ENCODE results near the gene ZC2HC1B.
"Not testable (repeated sequence)": the region's sequence is repeated elsewhere in the genome, so short reads cannot be mapped to it uniquely, and the experiment has no call there.

The ZC2HC1B gene

DNA sequence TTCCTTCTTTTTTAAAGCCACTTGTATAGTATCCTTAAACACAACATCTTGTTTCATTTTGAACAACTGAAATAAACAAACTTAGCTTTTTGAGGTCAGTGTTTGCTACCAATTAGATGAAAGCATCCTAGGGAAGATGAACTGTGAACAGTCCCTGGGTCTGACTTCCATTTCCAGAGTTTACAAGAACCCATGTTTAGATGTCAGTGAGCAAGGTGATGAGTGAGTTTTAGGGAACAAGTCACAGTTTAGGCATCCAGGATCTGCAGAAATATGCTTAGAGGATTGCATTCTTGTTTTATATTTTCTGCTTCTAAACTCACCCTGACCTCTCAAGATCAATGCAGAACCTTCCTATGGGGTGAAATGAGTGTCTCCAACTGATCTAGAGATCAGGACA is 3.0 kb downstream of the ZC2HC1B start:
- FAIRE-seq (no peak), DNase-seq (ENCODE audit: insufficient read length, low spot score) (no peak)

DNA sequence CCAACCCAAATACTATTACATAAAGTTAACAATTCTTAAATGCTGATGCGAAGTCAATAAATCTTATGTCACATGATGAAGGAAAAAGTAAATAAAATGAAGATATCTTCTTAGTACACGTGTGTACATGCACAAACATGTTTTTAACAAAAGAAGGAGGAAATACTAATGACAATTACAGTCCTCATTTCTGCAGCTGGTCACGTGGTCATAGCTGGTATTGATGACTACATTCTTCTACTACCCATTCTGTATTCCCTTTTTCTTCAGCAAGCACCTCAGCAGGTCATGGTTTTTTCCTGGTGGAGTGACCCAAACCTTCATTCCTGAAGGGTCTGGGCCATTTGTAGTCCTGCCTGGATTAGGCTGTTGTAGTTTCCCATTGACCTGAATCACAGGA is 4.5 kb downstream of the ZC2HC1B start:
- DNase-seq (ENCODE audit: insufficient read length, low spot score); FAIRE-seq: not testable (repeated sequence)

DNA sequence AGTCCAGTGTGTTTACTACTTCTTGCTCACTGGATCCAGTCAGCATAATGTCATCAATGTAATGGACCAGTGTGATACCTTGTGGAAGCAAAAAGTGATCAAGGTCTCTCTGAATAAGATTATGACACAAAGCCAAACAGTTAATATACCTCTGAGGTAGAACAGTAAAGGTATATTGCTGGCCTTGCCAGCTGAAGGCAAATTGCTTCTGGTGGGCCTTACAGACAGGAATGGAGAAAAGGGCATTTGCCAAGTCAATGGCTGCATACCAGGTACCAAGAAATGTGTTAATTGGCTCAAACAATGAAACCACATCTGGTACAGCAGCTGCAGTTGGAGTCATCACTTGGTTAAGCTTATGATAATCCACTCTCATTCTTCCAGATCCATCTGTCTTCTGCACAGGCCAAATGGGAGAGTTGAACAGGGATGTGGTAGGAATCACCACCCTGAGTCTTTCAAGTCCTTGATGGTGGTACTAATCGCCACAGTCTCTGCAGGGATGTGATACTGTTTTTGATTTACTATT is 7.0 kb downstream of the ZC2HC1B start:
- DNase-seq (ENCODE audit: insufficient read length, low spot score); FAIRE-seq: not testable (repeated sequence)

DNA sequence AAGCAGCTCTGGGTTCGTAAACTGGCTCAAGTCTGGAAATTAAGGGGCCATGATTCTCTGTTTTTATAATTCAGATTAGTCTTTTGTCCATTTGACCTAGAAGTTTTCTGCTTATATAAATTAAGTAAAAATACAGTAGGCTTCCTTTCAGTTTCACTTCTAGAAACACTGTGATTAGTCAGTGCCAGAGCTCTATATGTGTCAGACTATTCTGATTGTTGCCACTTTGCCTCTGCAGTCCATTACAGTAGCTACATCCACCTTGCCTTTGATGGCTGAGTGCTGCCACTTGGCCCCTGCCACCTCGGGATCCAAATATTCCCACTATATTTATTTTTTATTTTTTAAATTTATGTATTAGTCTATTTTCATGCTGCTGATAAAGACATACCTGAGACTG is 7.9 kb downstream of the ZC2HC1B start:
- FAIRE-seq (no peak), DNase-seq (ENCODE audit: insufficient read length, low spot score) (no peak)

DNA sequence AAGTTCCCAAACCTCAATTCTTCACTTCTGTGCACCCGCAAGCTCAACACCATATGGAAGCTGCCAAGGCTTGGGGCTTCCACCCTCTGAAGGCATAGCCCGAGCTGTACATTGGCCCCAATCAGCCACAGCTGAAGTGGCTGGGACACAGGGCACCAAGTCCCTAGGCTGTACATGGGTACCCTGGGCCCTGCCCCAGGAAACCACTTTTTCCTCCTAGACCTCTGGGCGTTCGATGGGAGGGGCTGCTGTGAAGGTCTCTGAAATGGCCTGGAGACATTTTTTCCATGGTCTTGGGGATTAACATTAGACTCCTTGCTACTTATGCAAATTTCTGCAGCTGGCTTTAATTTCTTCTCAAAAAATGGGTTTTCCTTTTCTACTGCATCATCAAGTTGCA is 9.3 kb downstream of the ZC2HC1B start:
- not testable (repeated sequence) for DNase-seq (ENCODE audit: insufficient read length, low spot score); FAIRE-seq

DNA sequence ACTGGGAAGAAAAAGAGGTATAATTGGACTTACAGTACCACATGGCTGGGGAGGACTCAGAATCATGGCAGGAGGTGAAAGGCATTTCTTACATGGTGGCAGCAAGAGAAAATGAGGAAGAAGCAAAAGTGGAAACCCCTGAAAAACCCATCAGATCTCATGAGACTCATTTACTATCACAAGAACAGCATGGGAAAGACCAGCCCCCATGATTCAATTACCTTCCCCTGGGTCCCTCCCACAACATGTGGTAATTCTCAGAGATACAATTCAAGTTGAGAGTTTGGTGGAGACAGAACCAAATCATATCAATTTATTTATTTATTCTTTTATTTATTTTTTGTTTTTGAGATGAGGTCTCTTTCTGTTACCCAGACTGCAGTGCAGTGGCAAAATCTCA is 10.2 kb downstream of the ZC2HC1B start:
- DNase-seq (ENCODE audit: insufficient read length, low spot score); FAIRE-seq: not testable (repeated sequence)

DNA sequence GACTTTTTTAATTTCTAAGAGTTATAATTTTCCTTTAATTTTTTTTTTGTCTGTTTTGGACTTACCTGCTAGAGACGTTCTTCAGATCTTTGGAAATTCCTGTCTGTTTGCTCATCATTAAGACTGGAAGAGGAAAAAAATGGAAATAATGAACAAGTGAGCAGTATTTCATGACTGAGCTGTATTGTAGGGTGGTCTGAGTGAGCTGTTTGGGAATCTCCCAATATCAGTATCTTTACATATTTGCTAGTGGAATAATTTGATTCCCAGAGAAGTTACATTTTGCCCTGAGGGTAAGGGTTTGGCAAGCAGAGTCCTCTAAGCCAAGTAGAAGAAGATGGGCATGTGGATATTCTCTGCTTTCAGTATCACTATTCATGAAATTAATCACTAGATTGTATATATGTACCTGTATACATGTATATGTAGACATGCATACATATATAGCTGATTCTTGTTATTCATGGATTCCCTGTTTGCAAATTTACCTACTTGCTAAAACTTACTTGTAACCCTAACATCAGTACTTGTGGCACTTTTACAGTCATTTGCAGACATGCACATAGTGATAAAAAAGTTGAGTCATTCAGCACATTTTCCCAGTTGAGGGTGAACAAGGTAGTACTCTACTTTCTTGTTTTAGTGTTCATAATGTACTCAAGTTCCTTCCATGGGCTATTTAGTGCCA is 13.5 kb downstream of the ZC2HC1B start:
- FAIRE-seq: no peak

DNA sequence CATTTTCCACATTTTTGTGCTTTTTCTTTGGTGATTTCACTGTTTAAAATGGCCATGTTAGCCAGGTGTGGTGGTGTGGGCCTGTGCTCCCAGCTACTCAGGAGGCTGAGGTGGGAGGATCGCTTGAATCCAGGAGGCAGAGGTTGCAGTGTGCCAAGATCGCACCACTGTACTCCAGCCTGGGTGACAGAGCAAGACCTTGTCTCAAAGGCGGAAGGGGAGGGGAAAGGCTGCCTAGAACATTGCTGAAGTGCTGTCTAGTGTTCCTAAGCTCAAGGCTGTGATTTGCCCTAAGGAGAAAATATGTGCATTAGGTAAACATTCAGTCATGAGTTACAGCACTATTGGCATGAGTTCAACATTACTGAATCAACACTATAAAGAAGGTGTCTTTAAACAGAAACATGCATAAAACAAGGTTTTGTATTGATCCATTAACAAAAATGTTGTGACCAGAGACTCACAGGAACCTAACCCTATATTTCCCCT is 14.0 kb downstream of the ZC2HC1B start:
- DNase-seq (ENCODE audit: insufficient read length, low spot score) (no peak), FAIRE-seq (no peak)

More for the DNA sequence above, 13.5 kb downstream of the ZC2HC1B start:
- no peak for DNase-seq (ENCODE audit: insufficient read length, low spot score)

DNA sequence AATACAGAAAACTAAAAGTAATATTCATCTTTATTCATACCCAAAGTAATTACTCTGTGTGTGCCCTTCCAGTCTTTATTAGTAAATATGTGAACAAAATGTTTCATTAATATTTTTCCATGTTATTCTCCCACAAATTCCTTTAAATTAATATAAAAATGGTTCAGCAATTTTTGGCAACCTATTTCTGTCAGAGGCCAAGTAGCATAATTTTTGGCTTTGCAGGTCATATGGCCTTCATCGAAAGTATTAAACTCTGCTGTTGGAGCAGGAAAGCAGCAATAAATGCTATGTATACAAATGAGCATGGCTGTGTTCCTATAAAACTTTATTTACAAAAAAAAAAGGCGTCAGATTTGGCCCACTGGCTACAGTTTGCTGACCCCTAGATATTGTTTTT is 16.1 kb downstream of the ZC2HC1B start:
- no peak for DNase-seq (ENCODE audit: insufficient read length, low spot score)
- no peak for FAIRE-seq

DNA sequence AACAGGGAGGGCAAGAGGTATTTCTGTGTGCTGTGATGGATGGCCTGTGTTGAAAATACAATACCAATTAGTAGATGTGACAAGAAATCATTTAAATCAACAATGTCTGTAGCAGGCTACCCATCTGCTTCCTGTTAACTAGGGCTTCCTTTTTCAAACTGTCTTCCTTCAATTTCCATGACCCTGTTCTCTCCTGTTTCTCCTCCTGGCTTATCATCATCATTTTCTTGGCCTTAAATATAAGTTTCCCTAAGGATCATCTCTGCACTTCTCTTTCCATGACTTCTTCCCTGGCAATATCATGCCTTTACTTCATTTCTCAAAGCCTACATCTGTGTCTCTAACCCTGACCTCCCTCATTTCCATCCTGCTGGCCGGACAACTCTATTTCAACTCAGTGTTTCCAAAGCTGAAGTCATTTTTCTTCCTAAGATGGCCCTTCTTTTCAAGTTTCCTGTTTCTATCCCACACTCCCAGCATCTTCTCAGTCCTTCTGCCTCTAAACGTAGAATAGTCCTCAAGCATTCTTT is 18.2 kb downstream of the ZC2HC1B start:
- FAIRE-seq (no peak), DNase-seq (ENCODE audit: insufficient read length, low spot score) (no peak)

DNA sequence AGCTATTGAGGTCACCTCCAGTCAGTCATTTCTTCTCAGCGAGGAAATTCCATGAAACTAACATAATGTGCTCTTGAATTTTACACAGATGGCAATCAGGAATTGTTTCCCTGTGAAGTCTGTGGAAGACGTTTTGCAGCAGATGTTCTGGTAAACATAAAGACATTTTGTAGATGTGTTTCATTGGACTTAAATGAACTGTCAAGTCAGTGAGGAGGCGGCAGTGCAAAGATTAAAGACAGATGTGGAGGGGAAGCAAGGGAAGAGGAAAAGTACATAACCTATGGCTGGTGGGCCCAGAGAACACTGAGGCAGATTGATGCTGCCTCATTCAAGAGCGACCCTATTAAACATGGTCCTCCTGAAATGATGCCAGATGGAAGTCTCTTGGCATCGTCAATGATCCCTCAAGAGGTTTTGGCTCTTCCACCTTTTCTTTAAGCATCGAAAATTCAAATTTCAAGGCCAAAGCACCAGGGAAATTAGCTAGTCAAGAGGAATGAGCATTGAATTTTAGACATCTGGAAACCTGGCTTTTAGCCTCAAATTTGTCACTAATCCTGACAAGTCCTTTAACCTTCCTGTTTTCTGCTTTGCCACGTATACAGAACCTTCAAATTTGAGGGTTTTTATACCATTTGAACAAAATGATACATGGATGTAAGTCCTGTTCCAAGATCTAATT is 20.1 kb downstream of the ZC2HC1B start:
- no peak for DNase-seq (ENCODE audit: insufficient read length, low spot score)
- no peak for FAIRE-seq

DNA sequence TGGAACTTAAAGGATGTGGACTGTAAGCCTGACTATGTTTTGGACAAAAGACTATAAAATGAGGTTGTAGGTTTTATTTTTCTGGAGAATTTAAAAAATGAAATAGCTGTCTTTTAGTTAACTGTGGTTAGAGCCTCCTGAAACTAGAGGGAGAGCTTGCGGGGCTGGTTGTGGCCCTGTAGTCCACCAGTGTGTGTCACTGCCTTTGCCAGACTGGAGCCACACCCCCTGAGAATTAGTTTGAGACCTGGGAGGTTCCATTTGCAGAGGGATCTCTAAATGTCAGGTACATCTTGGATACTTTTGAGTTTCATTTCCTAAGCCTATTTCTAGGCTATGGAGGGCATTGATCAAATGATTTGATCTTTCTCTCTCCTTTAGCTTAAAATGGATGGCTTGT is 20.8 kb downstream of the ZC2HC1B start:
- FAIRE-seq: no peak
- DNase-seq (ENCODE audit: insufficient read length, low spot score): no peak

DNA sequence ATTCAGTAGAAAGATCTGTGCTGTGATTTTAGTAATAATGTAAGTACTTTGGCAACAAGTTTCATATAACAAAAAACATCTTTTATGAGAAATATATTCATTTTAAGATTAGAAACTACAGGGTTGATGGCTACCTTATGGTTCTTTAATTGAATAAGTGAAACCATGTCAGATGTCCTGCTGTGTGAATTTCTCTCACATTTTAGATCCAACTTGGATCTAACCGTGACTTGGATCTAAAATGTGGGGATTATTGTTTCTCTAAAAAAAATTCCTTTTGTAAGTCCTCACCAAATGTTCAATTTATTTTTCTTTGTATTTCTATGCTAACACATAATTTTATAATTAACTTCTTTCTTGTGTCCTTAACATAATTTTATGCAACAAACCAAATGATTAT is 30.4 kb downstream of the ZC2HC1B start:
- FAIRE-seq: no peak
- no peak for DNase-seq (ENCODE audit: insufficient read length, low spot score)

DNA sequence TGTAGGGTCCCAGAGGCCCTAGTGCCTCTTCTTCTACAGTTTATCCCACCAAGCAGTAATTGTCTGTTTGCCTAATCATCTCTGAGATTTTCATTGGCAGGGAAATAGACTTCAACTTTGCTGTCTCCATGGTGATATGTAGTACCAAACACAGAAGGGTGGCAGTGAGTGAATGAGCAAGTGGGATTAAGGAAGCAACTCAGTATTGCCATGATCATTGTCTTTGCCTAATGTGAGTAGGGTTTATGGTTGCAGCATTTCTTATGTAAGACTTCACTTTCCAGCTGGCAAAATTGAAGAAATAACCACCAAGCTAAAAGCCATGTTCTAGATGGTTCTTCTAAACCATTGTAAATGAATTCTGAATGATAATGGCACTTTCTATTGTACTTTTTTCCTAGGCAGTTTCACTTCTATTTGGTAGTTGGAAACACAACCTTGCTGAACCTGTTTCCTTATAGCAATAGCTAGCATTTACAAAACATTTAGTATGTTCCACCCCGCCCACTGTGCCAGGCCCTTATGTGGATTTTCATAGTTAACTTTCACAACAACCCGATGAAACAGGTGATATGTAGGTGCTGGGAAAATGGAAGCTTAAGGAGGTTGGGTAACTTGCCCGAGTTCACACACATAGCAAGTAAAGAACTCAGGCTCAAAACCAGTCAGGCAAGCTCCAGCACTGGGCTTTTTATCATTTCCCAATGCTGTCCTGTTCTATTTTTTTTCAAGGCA is 32.0 kb downstream of the ZC2HC1B start:
- DNase-seq (ENCODE audit: insufficient read length, low spot score): no peak
- FAIRE-seq: peak; percentile 18

DNA sequence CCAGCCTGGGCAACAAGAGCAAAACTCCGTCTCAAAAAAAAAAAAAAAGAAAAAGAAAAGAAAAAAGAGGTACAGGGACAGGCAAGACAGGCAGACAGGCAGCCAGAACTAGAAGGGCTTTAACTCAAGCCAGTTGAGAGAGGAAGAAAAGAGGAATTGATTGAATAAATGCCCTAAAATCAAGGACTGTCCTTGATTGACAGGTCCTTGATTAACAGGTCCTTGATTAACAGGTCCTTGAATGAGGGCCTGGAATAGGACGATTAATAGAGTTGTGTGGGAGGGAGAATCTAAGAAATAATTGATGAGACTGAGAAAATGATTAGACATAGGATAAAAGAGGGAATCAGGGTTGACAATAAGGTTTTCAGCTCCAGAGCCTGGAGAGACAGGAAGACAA is 36.1 kb downstream of the ZC2HC1B start:
- no peak for FAIRE-seq

DNA sequence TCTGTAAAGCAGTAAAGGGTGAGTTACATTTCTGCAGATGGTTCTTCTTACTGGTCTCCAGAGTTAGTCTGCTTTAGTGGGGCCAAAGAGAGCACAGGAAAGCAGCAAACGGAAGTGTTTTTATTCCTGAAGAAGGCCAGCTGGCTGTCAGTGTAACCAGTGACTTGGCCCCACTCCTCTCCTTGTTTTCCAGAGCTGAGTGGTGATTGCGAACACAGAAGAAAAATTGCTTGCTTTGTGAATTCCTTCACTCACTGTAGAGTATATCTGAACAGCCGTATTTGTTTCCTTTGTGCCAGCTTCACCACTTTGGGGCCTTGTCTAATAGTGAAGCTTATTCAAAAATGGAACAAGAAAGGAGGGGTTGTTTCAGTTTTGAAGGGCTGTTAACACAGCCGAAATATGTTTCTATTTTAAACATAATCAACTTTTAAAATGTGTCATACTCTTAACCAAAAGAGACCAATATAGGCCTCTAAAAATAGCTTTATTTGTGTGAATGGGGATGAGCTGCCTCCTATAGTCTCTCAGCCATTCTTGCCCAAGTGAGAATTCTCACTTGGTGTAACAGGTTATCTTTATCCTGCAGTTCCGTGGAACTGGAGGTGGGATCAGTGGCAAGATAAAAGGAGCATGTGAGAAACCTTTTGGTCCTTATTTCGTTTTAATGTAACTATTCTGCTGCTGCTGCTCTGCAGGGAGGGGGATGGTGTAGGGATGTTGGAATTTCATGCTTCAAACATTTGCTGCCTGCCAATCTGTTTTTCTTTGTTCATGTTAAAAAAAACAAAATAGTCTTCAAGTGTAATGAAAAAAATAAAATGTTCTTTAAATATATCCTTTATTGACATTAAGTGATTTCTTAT is 37.8 kb downstream of the ZC2HC1B start:
- peak; percentile 23 for DNase-seq (ENCODE audit: insufficient read length, low spot score)
- peak; percentile 86 for FAIRE-seq

More for the DNA sequence above, 36.1 kb downstream of the ZC2HC1B start:
- no peak for DNase-seq (ENCODE audit: insufficient read length, low spot score)

DNA sequence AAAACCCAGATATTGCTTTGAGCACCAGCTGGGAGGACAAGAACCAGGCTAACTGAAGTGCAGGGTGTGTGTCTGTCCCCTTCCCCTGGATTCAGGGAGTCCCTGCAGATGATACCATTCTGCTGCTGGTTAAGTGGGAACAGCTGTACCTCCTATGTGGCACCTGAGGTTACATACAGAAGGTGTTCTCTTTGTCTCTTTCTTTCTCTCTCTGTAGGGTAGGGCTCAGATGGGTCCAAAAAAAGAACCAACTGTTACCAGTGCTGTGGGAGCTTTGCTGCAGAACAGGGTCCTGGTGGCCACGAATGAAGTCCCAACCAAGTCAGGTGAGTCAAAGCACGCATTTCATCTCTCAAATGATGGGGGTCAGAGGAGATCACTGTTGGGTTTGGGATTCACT is 38.6 kb downstream of the ZC2HC1B start:
- DNase-seq (ENCODE audit: insufficient read length, low spot score) (no peak), FAIRE-seq (peak; percentile 62)

DNA sequence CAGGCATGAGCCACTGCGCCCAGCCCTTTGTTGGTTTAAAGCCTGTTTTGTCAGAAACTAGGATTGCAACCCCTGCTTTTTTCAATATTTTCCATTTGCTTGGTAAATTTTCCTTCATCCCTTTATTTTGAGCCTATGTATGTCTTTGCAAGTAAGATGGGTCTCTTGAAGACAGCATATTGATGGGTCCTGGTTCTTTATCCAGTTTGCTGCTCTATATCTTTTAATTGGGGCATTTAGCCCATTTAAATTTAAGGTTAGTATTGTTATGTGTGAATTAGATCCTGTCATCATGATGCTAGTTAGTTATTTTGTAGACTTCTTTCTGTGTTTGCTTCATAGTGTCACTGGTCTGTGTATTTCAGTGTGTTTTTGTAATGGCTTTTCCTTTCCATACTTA is 46.8 kb downstream of the ZC2HC1B start:
- FAIRE-seq (no peak), DNase-seq (ENCODE audit: insufficient read length, low spot score) (no peak)

DNA sequence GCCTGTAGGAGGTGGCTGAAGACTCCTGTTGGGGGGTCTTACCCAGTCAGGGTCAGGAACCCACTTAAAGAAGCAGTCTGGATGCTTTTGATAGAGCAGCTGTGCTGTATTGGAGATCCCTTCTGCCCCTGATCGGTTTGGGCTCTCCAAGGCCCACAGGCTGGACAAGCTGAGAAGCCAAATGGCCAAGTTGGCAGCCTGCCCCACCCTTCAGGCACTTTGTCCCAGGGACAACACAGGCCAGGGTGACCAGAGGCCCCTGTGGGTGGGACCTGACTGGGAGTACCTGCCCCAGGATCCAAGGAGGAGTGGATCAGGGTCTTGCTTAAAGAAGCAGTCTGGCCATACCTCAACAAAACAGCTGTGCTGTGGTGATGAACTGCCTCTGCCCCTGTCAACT is 48.4 kb downstream of the ZC2HC1B start:
- DNase-seq (ENCODE audit: insufficient read length, low spot score): no peak
- FAIRE-seq: no peak

DNA sequence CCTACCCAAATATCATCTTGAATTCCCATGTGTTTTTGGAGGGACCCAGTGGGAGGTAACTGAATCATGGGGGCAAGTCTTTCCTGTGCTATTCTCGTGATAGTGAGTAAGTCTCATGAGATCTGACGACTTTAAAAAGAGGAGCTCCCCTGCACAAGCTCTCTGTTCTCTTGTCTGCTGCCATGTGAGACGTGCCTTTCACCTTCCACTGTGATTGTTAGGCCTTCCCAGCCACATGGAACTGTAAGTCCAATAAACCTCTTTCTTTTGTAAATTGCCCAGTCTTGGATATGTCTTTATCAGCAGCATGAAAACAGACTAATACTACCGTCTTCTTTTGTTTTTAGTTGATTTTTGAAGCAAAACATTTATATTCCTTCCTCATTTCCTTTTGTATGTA is 52.8 kb downstream of the ZC2HC1B start:
- DNase-seq (ENCODE audit: insufficient read length, low spot score); FAIRE-seq: not testable (repeated sequence)
